Fibroblast of lung (primary cell): ENCODE results near the gene KCNH2. TPM values are rescaled to one million over a fixed set of nuclear protein-coding genes. Genes with fewer than 3 reads are reported as not detected.

Experiments used
- DNase-seq, 2 donors: peaks; one replicate each; pipeline versions ENCODE4 v3.0.0 to v3.0.0-alpha.2; 2010; ENCODE audit warnings: low read depth in 2 of 2
- H2AFZ ChIP-seq: 2 replicates; pipeline ENCODE4 v1.5.1; 2012; ENCODE audit warnings: low read length, control low read depth, inconsistent platforms
- H3K27ac ChIP-seq: 2 replicates; pipeline ENCODE4 v1.5.1; 2011; ENCODE audit warnings: low read length, control low read depth; ENCODE audit not compliant: insufficient read depth
- H3K27me3 ChIP-seq: 2 replicates; pipeline ENCODE4 v1.5.1; 2011; ENCODE audit warnings: mild to moderate bottlenecking, low read length; ENCODE audit not compliant: control insufficient read depth, insufficient read depth
- H3K36me3 ChIP-seq: 2 replicates; pipeline ENCODE4 v1.5.1; 2011; ENCODE audit warnings: low read length; ENCODE audit not compliant: control insufficient read depth, insufficient read depth
- H3K4me1 ChIP-seq: 2 replicates; pipeline ENCODE4 v1.5.1; 2011; ENCODE audit warnings: low read length; ENCODE audit not compliant: control insufficient read depth, insufficient read depth; ENCODE audit errors: extremely low read depth
- H3K4me2 ChIP-seq: 2 replicates; pipeline ENCODE4 v1.5.1; 2011; ENCODE audit warnings: low read length, control low read depth; ENCODE audit not compliant: insufficient read depth; ENCODE audit errors: extremely low read depth
- H3K4me3 ChIP-seq, 4 experiments: fragments of 200-600 bp in 1 of 4; sonication (generic) in 1 of 4; replicated peaks in 1 of 4; 2 replicates each; pipeline ENCODE4 v1.5.1; 2011 to 2016; ENCODE audit warnings: low read length in 4 of 4, low read depth in 3 of 4, mild to moderate bottlenecking in 3 of 4, control low read depth in 2 of 4, inconsistent platforms in 1 of 4, mixed read lengths in 1 of 4; ENCODE audit not compliant: insufficient read depth in 1 of 4; ENCODE audit errors: control extremely low read depth in 1 of 4
- H3K79me2 ChIP-seq: 2 replicates; pipeline ENCODE4 v1.5.1; 2012; ENCODE audit warnings: mild to moderate bottlenecking, low read length, inconsistent platforms; ENCODE audit not compliant: control insufficient read depth, insufficient read depth
- H3K9ac ChIP-seq: 2 replicates; pipeline ENCODE4 v1.5.1; 2011; ENCODE audit warnings: mild to moderate bottlenecking, low read length, control low read depth; ENCODE audit not compliant: insufficient read depth
- H3K9me3 ChIP-seq: 2 replicates; pipeline ENCODE4 v1.5.1; 2012; ENCODE audit warnings: low read depth, low read length; ENCODE audit not compliant: control insufficient read depth, insufficient read depth
- H4K20me1 ChIP-seq: 2 replicates; pipeline ENCODE4 v1.5.1; 2011; ENCODE audit warnings: low read length; ENCODE audit not compliant: control insufficient read depth, insufficient read depth; ENCODE audit errors: extremely low read depth
- CTCF ChIP-seq, 2 donors: IDR thresholded peaks in 1 of 2; conservative IDR thresholded peaks in 1 of 2; 1 replicate in 1 of 2; 2 replicates in 1 of 2; pipeline ENCODE4 v1.5.1; 2011 to 2012; ENCODE audit warnings: low read length in 2 of 2, control low read depth in 1 of 2, inconsistent platforms in 1 of 2, low read depth in 1 of 2, mild to moderate bottlenecking in 1 of 2
- EZH2 ChIP-seq: IDR thresholded peaks from 2 replicates; pipeline ENCODE4 v1.5.1; 2012; ENCODE audit warnings: low read length, control low read depth, mild to moderate bottlenecking; ENCODE audit errors: missing control alignments
- polyA plus RNA-seq, 2 donors: library from polyadenylated mRNA; depleted of rRNA in 1 of 2; stranded (reverse) in 1 of 2; unstranded in 1 of 2; fragments of >200 nt; gene quantifications; 2 replicates each; pipeline ENCODE4 v1.2.1, GENCODE V29; 2011 to 2012; ENCODE audit warnings: missing spikeins in 1 of 2
- total RNA-seq: library from RNA; depleted of rRNA; stranded (reverse); fragments of >200 nt; gene quantifications from 2 replicates; pipeline ENCODE4 v1.2.1, GENCODE V29; 2014

KCNH2 gene
- total and polyA plus RNA-seq, 2 donors (not counting 1 experiment from before 2014, with no cell fraction given) = 0.15 to 6.1 TPM

GRCh38 chr7:150997075-150997511 is 19.0 kb upstream of the KCNH2 start:
- Histone ChIP-seq H2AFZ (no peak overlapping the region), H3K4me2 (no peak overlapping the region), H3K36me3 (no peaks in the 10 kb centered on the region), H3K9me3 (no peaks in the 10 kb centered on the region), H3K9ac (no peak overlapping the region), H3K4me3 (no peak overlapping the region), H3K4me1 (no peaks in the 10 kb centered on the region), H4K20me1 (no peaks in the 10 kb centered on the region), H3K79me2 (no peaks in the 10 kb centered on the region), H3K27ac (no peak overlapping the region), H3K27me3 (no peaks in the 10 kb centered on the region)
- DNase-seq = no peak
- TF ChIP-seq CTCF (conservative IDR thresholded peaks at IDR 0.05 in 1 of 2, IDR thresholded peaks at IDR 0.05 in 1 of 2; ENCODE audit: low read depth in 1 of 2, low read length in 2 of 2) = no peak
- no peak for TF ChIP-seq EZH2

DNA sequence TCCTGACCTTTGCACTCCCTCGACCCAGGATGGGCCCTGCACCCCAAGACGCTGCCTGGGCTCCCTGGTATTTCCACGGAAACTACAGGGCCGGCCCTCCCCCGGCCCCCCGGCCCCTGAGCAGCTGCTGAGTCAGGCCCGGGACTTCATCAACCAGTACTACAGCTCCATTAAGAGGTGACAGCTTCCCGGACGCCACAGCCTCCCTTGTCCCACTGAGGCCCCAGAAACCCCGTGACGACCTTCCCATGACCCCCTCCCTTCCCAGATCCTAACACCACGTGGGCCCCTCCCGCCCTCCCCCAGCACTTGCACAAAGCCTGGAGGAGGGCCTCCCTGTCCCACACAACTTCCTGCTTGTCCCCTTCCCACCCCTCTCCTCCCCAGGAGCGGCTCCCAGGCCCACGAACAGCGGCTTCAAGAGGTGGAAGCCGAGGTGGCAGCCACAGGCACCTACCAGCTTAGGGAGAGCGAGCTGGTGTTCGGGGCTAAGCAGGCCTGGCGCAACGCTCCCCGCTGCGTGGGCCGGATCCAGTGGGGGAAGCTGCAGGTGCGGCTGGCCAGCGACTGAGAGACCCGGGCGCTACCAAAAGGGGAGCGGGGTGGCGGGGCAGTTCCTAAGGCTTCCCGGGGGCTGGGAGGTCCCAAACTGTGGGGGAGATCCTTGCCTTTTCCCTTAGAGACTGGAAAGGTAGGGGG is 18.4 kb upstream of the KCNH2 start:
- H3K27me3 ChIP-seq = no peaks in the 10 kb centered on the region
- no peak for DNase-seq

More for the DNA sequence above, 18.4 kb upstream of the KCNH2 start:
- no peak overlapping the region for H3K4me3 ChIP-seq
- H3K27ac ChIP-seq = no peak overlapping the region
- no peaks in the 10 kb centered on the region for H3K9me3 ChIP-seq
- no peak for TF ChIP-seq CTCF (conservative IDR thresholded peaks at IDR 0.05 in 1 of 2, IDR thresholded peaks at IDR 0.05 in 1 of 2; ENCODE audit: low read depth in 1 of 2, low read length in 2 of 2)
- TF ChIP-seq EZH2 = no peak
- H2AFZ ChIP-seq = no peak overlapping the region
- H3K36me3 ChIP-seq = no peaks in the 10 kb centered on the region
- no peaks in the 10 kb centered on the region for H4K20me1 ChIP-seq
- no peak overlapping the region for H3K4me2 ChIP-seq
- H3K4me1 ChIP-seq = no peaks in the 10 kb centered on the region
- no peaks in the 10 kb centered on the region for H3K79me2 ChIP-seq
- H3K9ac ChIP-seq = no peak overlapping the region
